PC-9 (cell line): ENCODE measurements around the gene PYGB.

Experiments used
- EZH2 ChIP-seq: fragments of 200-600 bp; sonication (generic); IDR thresholded peaks from 2 replicates; pipeline ENCODE4 v1.8.0; 2017; ENCODE audit warnings: antibody characterized with exemption, low read depth
- TF ChIP-seq, protein P1 (sequence below): fragments of 200-600 bp; sonication (generic); conservative IDR thresholded peaks from 2 replicates; pipeline ENCODE4 v1.6.1; 2017; ENCODE audit warnings: mixed run types, antibody characterized with exemption, mild to moderate bottlenecking, moderate library complexity

DNA sequence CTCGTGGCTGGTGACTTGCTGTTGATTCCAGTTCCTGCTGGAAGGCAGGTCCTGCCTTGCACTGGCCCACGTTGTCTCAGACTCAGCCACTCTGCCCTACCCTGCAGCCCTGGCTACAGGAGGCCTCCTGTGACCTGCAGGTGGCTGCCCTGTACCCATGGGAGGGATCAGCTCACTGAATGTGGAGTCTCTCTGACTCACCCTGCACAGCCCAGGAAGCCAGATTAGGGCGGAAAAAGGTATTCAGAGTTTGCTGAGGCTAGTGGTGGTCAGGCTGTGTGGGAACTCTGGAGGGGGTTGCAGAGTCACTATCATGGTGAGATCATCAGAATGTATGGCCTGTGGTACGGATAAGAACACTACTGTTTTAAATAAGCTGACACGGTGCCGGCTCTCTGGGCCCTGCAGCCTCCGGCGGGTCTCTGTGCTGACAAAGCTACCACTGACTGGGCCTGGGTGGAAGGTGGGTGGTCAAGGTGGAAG lies 24.7 kb upstream of the PYGB start:
- TF ChIP-seq, protein P1, sequence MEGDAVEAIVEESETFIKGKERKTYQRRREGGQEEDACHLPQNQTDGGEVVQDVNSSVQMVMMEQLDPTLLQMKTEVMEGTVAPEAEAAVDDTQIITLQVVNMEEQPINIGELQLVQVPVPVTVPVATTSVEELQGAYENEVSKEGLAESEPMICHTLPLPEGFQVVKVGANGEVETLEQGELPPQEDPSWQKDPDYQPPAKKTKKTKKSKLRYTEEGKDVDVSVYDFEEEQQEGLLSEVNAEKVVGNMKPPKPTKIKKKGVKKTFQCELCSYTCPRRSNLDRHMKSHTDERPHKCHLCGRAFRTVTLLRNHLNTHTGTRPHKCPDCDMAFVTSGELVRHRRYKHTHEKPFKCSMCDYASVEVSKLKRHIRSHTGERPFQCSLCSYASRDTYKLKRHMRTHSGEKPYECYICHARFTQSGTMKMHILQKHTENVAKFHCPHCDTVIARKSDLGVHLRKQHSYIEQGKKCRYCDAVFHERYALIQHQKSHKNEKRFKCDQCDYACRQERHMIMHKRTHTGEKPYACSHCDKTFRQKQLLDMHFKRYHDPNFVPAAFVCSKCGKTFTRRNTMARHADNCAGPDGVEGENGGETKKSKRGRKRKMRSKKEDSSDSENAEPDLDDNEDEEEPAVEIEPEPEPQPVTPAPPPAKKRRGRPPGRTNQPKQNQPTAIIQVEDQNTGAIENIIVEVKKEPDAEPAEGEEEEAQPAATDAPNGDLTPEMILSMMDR = peak; percentile 45; the same call in 1 of the 2 replicates
- no peak for TF ChIP-seq EZH2
